ENCODE data around the gene ADARB2.

The ADARB2 gene

GRCh38 chr10:1536341-1536740 is 201.0 kb downstream of the ADARB2 start:
- TF ChIP-seq GABPA (IDR thresholded peaks at IDR 0.05; ENCODE audit: low read depth): no peak
- TF ChIP-seq, protein P1, sequence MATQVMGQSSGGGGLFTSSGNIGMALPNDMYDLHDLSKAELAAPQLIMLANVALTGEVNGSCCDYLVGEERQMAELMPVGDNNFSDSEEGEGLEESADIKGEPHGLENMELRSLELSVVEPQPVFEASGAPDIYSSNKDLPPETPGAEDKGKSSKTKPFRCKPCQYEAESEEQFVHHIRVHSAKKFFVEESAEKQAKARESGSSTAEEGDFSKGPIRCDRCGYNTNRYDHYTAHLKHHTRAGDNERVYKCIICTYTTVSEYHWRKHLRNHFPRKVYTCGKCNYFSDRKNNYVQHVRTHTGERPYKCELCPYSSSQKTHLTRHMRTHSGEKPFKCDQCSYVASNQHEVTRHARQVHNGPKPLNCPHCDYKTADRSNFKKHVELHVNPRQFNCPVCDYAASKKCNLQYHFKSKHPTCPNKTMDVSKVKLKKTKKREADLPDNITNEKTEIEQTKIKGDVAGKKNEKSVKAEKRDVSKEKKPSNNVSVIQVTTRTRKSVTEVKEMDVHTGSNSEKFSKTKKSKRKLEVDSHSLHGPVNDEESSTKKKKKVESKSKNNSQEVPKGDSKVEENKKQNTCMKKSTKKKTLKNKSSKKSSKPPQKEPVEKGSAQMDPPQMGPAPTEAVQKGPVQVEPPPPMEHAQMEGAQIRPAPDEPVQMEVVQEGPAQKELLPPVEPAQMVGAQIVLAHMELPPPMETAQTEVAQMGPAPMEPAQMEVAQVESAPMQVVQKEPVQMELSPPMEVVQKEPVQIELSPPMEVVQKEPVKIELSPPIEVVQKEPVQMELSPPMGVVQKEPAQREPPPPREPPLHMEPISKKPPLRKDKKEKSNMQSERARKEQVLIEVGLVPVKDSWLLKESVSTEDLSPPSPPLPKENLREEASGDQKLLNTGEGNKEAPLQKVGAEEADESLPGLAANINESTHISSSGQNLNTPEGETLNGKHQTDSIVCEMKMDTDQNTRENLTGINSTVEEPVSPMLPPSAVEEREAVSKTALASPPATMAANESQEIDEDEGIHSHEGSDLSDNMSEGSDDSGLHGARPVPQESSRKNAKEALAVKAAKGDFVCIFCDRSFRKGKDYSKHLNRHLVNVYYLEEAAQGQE (IDR thresholded peaks at IDR 0.05; ENCODE audit: insufficient replicate concordance, low read depth): no peak
- no peak for TF ChIP-seq CTCF (IDR thresholded peaks at IDR 0.05; ENCODE audit: insufficient read depth, low read length)
- no peak for TF ChIP-seq SPI1 (IDR thresholded peaks at IDR 0.05; ENCODE audit: borderline replicate concordance, low read depth)
- no peak for DNase-seq (ENCODE audit: low read depth in 1 of 2, low spot score in 1 of 2)
- no peak overlapping the region for H3K4me3 ChIP-seq (replicated peaks; ENCODE audit: insufficient read depth, low read length)
- H3K27ac ChIP-seq (replicated peaks): no peak overlapping the region
- no peaks in the 10 kb centered on the region for H3K27me3 ChIP-seq (ENCODE audit: insufficient read depth, poor library complexity, severe bottlenecking)

DNA sequence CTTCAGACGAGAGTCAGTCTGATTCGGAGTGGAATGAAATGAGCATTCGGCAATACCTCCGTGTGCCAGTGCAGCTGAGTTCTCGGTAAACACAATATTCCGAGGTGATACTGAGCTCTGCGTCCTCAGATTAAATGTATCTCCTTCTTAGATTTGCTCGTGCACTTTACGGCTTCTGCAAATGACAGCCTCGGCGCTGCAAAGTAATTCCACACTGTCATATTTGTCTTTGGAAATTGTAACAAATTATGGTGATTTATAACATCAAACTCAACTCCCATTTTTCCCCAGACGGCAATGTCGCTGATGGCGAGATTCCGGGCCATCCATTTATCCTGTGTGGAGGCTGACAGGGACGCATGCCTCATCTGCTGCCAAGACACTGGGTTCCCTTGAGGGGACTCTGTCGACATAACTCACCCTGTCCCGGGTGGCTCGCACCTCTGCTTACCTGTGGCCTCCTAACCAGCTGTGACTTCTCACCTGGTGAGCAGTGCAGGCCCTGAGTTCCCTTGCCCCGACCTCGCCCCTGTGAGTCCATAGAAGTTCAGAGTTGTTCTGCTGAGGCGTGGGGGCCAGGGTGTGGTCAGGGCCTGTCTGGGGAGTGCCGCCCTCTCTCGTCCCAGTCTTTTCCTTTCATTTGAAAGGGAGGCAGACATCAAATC is 201.9 kb downstream of the ADARB2 start:
- Histone ChIP-seq H3K4me3 (replicated peaks; ENCODE audit: insufficient read depth, low read length) (no peak overlapping the region), H3K27ac (replicated peaks) (no peak overlapping the region), H3K27me3 (ENCODE audit: insufficient read depth, poor library complexity, severe bottlenecking) (no peaks in the 10 kb centered on the region)
- TF ChIP-seq, protein P1 (IDR thresholded peaks at IDR 0.05; ENCODE audit: insufficient replicate concordance, low read depth): no peak
- no peak for TF ChIP-seq POLR2AphosphoS5 (IDR thresholded peaks at IDR 0.05; ENCODE audit: low read depth)
- no peak for TF ChIP-seq SPI1 (IDR thresholded peaks at IDR 0.05; ENCODE audit: borderline replicate concordance, low read depth)
- TF ChIP-seq CTCF (IDR thresholded peaks at IDR 0.05; ENCODE audit: insufficient read depth, low read length): no peak
- TF ChIP-seq GABPA (IDR thresholded peaks at IDR 0.05; ENCODE audit: low read depth): no peak
- no peak for DNase-seq (ENCODE audit: low read depth in 1 of 2, low spot score in 1 of 2)

GRCh38 chr10:1534820-1535219 is 202.5 kb downstream of the ADARB2 start:
- no peak for TF ChIP-seq SPI1 (IDR thresholded peaks at IDR 0.05; ENCODE audit: borderline replicate concordance, low read depth)
- no peak for TF ChIP-seq GABPA (IDR thresholded peaks at IDR 0.05; ENCODE audit: low read depth)

GRCh38 chr10:1532636-1533035 is 204.7 kb downstream of the ADARB2 start:
- no peak for DNase-seq (ENCODE audit: low read depth in 1 of 2, low spot score in 1 of 2)
- Histone ChIP-seq H3K4me3 (replicated peaks; ENCODE audit: insufficient read depth, low read length) (no peak overlapping the region), H3K27ac (replicated peaks) (no peak overlapping the region), H3K27me3 (ENCODE audit: insufficient read depth, poor library complexity, severe bottlenecking) (no peaks in the 10 kb centered on the region)
- no peak for TF ChIP-seq CTCF (IDR thresholded peaks at IDR 0.05; ENCODE audit: insufficient read depth, low read length)
- TF ChIP-seq POLR2AphosphoS5 (IDR thresholded peaks at IDR 0.05; ENCODE audit: low read depth): no peak
- TF ChIP-seq, protein P1 (IDR thresholded peaks at IDR 0.05; ENCODE audit: insufficient replicate concordance, low read depth): no peak
- no peak for TF ChIP-seq SPI1 (IDR thresholded peaks at IDR 0.05; ENCODE audit: borderline replicate concordance, low read depth)
- no peak for TF ChIP-seq GABPA (IDR thresholded peaks at IDR 0.05; ENCODE audit: low read depth)

More at GRCh38 chr10:1534820-1535219, 202.5 kb downstream of the ADARB2 start:
- H3K27ac ChIP-seq (replicated peaks): no peak overlapping the region
- H3K27me3 ChIP-seq (ENCODE audit: insufficient read depth, poor library complexity, severe bottlenecking): no peaks in the 10 kb centered on the region
- no peak overlapping the region for H3K4me3 ChIP-seq (replicated peaks; ENCODE audit: insufficient read depth, low read length)
- no peak for DNase-seq (ENCODE audit: low read depth in 1 of 2, low spot score in 1 of 2)

All from HL-60 (cell line).